BJ (cell line): ENCODE results near the gene NXPE4. TPM values are rescaled to one million over a fixed set of nuclear protein-coding genes. Genes with fewer than 3 reads are reported as not detected.
"Not testable (repeated sequence)": the region's sequence is repeated elsewhere in the genome, so short reads cannot be mapped to it uniquely, and the experiment has no call there.

Experiments
- CTCF ChIA-PET: fragments of 350-600 bp; formaldehyde crosslinking; extraction: SDS; loops from one replicate; lab custom pipeline; 2021; ENCODE audit warnings: antibody characterized with exemption, inconsistent platforms; lab: Yijun Ruan, JAX
- POLR2A ChIA-PET: fragments of 300-600 bp; sonication (Branson Sonifier 250); formaldehyde crosslinking; extraction: SDS; loops from one replicate; lab custom pipeline; 2021; ENCODE audit warnings: antibody characterized with exemption; lab: Charles Lee
- DNase-seq: peaks from one replicate; pipeline ENCODE4 v3.0.0-alpha.2; 2011; ENCODE audit warnings: low read depth
- H3K27me3 ChIP-seq: 2 replicates; pipeline ENCODE4 v1.6.0; 2011; ENCODE audit warnings: low read length; ENCODE audit not compliant: control insufficient read depth, insufficient read depth
- H3K36me3 ChIP-seq: 2 replicates; pipeline ENCODE4 v1.5.1; 2011; ENCODE audit warnings: low read length; ENCODE audit not compliant: control insufficient read depth, insufficient read depth
- H3K4me3 ChIP-seq: 2 replicates; pipeline ENCODE4 v1.5.1; 2011; ENCODE audit warnings: low read depth, mild to moderate bottlenecking, control low read depth, low read length
- CTCF ChIP-seq: IDR thresholded peaks from 2 replicates; pipeline ENCODE4 v1.5.1; 2011; ENCODE audit warnings: low read depth, mild to moderate bottlenecking, control low read depth, inconsistent platforms, low read length, moderate library complexity; ENCODE audit not compliant: insufficient read depth
- polyA plus RNA-seq: library from polyadenylated mRNA; depleted of rRNA; stranded (reverse); fragments of >200 nt; gene quantifications from 2 replicates; pipeline ENCODE4 v1.2.3, GENCODE V29; 2011

The NXPE4 gene
- polyA plus RNA-seq, 1 experiment: not detected

GRCh38 chr11:114612686-114613085 lies 17.1 kb upstream of the NXPE4 start:
- no peak for TF ChIP-seq CTCF
- POLR2A ChIA-PET: no interaction called here
- CTCF ChIA-PET: no interaction called here
- no peak overlapping the region for H3K4me3 ChIP-seq
- H3K36me3 ChIP-seq: no peaks in the 10 kb centered on the region
- DNase-seq: no peak
- H3K27me3 ChIP-seq: no peaks in the 10 kb centered on the region

DNA sequence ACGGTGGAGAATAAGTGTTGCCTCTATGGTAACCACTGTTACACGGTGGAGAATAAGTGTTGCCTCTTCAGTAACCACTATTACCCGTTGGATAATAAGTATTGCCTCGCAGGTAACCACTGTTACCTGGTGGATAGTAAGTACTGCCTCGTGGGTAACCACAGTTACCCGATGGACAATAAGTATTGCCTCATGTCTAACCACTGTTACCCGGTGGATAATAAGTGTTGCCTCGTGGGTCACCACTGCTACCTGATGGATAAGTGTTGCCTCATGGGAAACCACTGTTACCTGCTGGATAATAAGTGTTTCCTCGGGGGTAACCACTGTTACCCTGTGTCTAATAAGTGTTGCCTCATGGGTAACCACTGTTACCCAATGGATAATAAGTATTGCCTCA lies 16.6 kb upstream of the NXPE4 start:
- DNase-seq, H3K27me3 ChIP-seq, POLR2A ChIA-PET, H3K4me3 ChIP-seq, H3K36me3 ChIP-seq, CTCF ChIA-PET: not testable (repeated sequence)

- ChIA-PET POLR2A (no interaction called here), CTCF (no interaction called here)
- no peak for TF ChIP-seq CTCF
- Histone ChIP-seq H3K4me3 (no peak overlapping the region), H3K36me3 (no peaks in the 10 kb centered on the region), H3K27me3 (no peaks in the 10 kb centered on the region)
- no peak for DNase-seq
These were observed 15.7 kb upstream of the NXPE4 start for GRCh38 chr11:114610984-114611944.

DNA sequence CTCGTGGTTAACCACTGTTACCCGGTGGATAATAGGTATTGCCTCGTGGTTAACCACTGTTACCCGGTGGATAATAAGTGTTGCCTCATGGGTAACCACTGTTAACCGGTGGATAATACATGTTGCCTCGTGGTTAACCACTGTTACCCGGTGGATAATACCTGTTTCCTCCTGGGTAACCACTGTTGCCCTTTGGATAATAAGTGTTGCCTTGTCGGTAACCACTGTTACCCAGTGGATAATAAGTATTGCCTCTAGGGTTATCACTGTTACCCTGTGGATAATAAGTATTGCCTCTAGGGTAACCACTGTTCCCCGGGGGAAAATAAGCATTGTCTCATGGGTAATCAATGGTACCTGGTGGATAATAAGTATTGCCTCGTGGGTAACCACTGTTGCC lies 15.0 kb upstream of the NXPE4 start:
- ChIA-PET POLR2A (no interaction called here), CTCF (no interaction called here)
- no peak for DNase-seq
- Histone ChIP-seq H3K36me3 (no peaks in the 10 kb centered on the region), H3K4me3 (no peak overlapping the region), H3K27me3 (no peaks in the 10 kb centered on the region)
- TF ChIP-seq CTCF: no peak

DNA sequence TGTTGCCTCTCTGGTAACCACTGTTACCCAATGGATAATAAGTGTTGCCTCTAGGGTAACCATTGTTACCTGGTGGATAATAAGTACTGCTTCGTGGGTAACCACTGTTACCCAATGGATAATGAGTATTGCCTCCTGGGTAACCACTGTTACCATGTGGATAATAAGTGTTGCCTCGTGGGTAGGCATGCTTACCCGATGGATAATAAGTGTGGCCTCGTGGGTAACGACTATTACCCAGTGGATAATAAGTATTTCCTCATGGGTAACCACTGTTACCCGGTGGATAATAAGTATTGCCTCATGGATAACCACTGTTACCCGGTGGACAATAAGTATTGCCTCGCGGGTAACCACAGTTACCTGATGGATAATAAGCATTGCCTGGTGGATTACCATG lies 13.8 kb upstream of the NXPE4 start:
- DNase-seq: no peak
- Histone ChIP-seq H3K36me3 (no peaks in the 10 kb centered on the region), H3K27me3 (no peaks in the 10 kb centered on the region), H3K4me3 (no peak overlapping the region)
- ChIA-PET POLR2A (no interaction called here), CTCF (no interaction called here)
- no peak for TF ChIP-seq CTCF

- CTCF ChIA-PET: interaction anchor here (0.7 kb wide), 1 partner anchor 108 kb away, joined by 4 read pairs; no protein-coding TSS in a partner anchor
- POLR2A ChIA-PET: not testable (repeated sequence)
These were observed 13.0 kb upstream of the NXPE4 start for GRCh38 chr11:114608605-114609004.

More at GRCh38 chr11:114608605-114609004, 13.0 kb upstream of the NXPE4 start:
- not testable (repeated sequence) for H3K36me3 ChIP-seq, H3K4me3 ChIP-seq, DNase-seq, H3K27me3 ChIP-seq
